ENCODE results near the gene CTNNA1. TPM values are rescaled to one million over a fixed set of nuclear protein-coding genes. Genes with fewer than 3 reads are reported as not detected.

The CTNNA1 gene
- total RNA-seq, 4 donors from 2014 or later: 256 to 405 (median 341) TPM

DNA sequence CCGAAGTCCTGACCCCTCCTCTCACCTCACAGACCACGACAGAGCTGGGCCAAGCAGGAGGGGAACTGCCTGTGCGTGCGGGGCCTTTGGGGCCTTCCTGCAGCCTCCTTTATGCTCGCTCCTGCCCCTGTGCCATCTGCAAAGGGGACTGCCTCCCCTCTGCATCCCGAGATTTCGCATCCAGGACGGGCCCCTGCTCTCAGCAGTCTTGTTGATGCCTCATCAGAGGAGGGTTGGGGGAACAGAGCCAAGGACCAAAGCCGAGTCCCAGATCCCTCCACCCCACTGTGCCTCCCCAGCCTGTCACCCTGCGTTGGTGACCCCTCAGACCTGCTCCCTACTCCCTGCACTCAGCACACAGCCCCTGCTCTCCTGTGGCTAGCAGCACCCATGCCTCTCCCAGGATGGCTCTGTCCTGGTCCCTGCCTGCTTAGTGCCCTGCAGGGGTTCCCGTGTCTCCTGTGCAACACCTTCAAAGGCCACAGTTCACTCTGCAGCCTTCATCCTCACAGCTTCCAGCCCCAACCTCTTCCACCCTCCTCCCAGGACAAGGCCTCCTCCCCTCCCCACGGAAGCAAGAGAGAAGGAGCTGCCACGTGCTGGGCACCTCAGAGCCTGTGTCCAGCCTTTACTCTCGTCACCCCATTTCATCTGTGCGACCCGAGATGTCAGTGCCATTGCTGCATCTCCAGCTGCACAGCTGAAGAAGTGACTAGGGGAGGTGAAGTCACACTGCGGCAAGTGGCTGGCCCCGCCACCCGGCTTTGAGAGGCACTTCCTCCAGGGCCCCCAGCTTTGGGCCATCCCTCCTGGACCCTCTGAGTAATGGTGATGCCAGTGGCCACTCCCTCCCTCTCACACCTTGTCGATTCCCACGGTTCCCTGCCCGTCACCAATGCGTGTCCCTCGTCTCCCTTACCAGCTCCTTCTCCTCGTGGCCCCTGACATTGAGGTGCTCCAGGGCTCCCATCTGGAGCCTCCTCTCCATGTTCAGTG is 184.5 kb downstream of the CTNNA1 start:
- Histone ChIP-seq H3K36me3 (peaks cover 16 to 20% of the 10 kb centered on the region in 2 donors), H3K4me1 (no peaks in the 10 kb centered on the region), H3K27ac (no peak overlapping the region), H3K9me3 (no peaks in the 10 kb centered on the region), H3K4me3 (replicated peaks in 1 of 3) (no peak overlapping the region), H3K27me3 (no peaks in the 10 kb centered on the region)
- DNase-seq: no peak
- 86 to 88% methylated on average over 23 of the region's 25 CpGs for WGBS, 2 donors
- TF ChIP-seq POLR2A (IDR thresholded peaks at IDR 0.05) (no peak), CTCF (IDR thresholded peaks at IDR 0.05) (no peak)
- intact Hi-C loops (cut with DNase I): no loop called here

DNA sequence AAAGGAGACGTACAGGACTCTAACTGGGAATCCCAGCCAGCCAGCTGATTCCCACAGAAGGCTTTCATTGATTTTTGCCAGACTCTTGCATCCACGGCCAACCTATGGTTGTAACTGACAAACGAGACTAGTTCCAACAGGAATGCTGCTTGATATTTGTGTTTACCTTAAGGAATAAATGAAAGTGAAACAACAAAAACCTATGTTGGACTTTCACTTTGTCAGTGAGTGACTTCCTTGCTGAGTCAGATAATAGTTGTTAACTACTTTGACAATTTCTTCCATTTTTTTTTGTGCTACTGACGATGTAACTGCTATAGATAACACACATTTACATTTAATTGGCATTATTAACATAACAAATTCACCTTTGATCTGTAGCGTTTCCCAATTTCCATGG is 185.3 kb downstream of the CTNNA1 start:
- Histone ChIP-seq H3K27ac (no peak overlapping the region), H3K36me3 (peaks cover 7 to 12% of the 10 kb centered on the region in 2 donors), H3K9me3 (no peaks in the 10 kb centered on the region), H3K27me3 (no peaks in the 10 kb centered on the region), H3K4me3 (replicated peaks in 1 of 3) (no peak overlapping the region), H3K4me1 (peaks cover 0 to under 1% of the 10 kb centered on the region in 2 donors)
- intact Hi-C loops (cut with DNase I): no loop called here
- no peak for DNase-seq
- no peak for TF ChIP-seq POLR2A (IDR thresholded peaks at IDR 0.05)
- no peak for TF ChIP-seq CTCF (IDR thresholded peaks at IDR 0.05)
- WGBS, 2 donors: 86 to 90% methylated on average over 5 of the region's 5 CpGs

GRCh38 chr5:138942066-138942465 is 188.8 kb downstream of the CTNNA1 start:
- H3K36me3 ChIP-seq: no peaks in the 10 kb centered on the region
- TF ChIP-seq POLR2A (IDR thresholded peaks at IDR 0.05) (no peak), CTCF (IDR thresholded peaks at IDR 0.05) (no peak)
- H3K9me3 ChIP-seq: no peaks in the 10 kb centered on the region
- WGBS, 2 donors: 87 to 93% methylated on average over 2 of the region's 2 CpGs
- H3K27ac ChIP-seq: no peak overlapping the region
- H3K4me1 ChIP-seq: peaks cover 27 to 36% of the 10 kb centered on the region in 2 donors
- H3K4me3 ChIP-seq (replicated peaks in 1 of 3): no peak overlapping the region
- no peak for DNase-seq
- intact Hi-C loops (cut with DNase I): no loop called here
- H3K27me3 ChIP-seq: no peaks in the 10 kb centered on the region

- no peaks in the 10 kb centered on the region for H3K36me3 ChIP-seq
- 89 to 92% methylated on average over 3 of the region's 3 CpGs for WGBS, 2 donors
- intact Hi-C loops (cut with DNase I): no loop called here
- no peak overlapping the region for H3K4me3 ChIP-seq (replicated peaks in 1 of 3)
- no peaks in the 10 kb centered on the region for H3K9me3 ChIP-seq
- H3K27ac ChIP-seq: no peak overlapping the region
- H3K27me3 ChIP-seq: no peaks in the 10 kb centered on the region
- peak in 1 of 2 donors; percentile 2 for DNase-seq
- peaks cover 27 to 43% of the 10 kb centered on the region in 2 donors for H3K4me1 ChIP-seq
- TF ChIP-seq CTCF (IDR thresholded peaks at IDR 0.05) (no peak), POLR2A (IDR thresholded peaks at IDR 0.05) (no peak)
Observed at GRCh38 chr5:138942861-138943260, 189.6 kb downstream of the CTNNA1 start.

DNA sequence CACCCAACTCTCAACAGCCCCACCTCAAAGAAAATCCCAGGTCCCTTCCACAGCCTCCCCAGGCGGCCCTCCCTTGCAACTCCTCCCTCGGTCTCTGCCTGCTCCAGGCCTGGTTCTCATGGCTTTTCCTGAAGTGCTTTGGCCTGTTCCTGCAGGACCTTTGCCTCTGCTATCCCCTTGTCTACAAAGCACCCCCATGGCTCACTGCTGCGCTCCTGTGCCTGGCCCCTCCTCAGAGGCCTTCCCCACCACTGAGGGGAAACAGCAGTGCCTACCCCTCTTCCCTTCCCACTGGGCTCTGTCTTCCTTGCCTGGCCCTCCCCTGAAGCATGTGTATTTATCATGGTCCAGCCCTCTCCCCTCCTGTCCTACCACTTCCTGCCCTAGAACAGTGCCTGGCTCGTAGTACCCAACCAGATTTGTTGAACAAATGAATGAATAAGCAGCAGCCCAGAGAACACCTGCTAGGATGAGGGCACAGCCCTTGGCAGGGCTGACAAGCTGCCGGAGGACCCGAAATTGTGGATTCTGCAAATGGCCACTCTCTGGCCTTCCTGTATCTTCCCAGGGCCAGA is 190.5 kb downstream of the CTNNA1 start:
- WGBS, 2 donors: 93% methylated on average over 4 to 6 of the region's 6 CpGs
- TF ChIP-seq CTCF (IDR thresholded peaks at IDR 0.05) (no peak), POLR2A (IDR thresholded peaks at IDR 0.05) (no peak)
- H3K36me3 ChIP-seq: no peaks in the 10 kb centered on the region
- no peak overlapping the region for H3K4me3 ChIP-seq (replicated peaks in 1 of 3)
- H3K4me1 ChIP-seq: peaks cover 35 to 52% of the 10 kb centered on the region in 2 donors
- H3K9me3 ChIP-seq: no peaks in the 10 kb centered on the region
- no peaks in the 10 kb centered on the region for H3K27me3 ChIP-seq
- DNase-seq: peak in 1 of 2 donors; percentile 1
- H3K27ac ChIP-seq: peak overlapping the region; percentile 69 to 85 (median 76)
- intact Hi-C loops (cut with DNase I): no loop called here

Data from thyroid gland (tissue), 4 donors.